Lung microvascular endothelial cell (primary cell): Measurements from ENCODE around the gene MAMLD1. TPM values are rescaled to one million over a fixed set of nuclear protein-coding genes. Genes with fewer than 3 reads are reported as not detected.

Experiments
- DNase-seq, 2 donors: peaks; one replicate each; pipeline versions ENCODE4 v3.0.0 to v3.0.0-alpha.2; 2010; ENCODE audit warnings: low read depth in 2 of 2
- total RNA-seq: library from RNA; depleted of rRNA; stranded (reverse); fragments of >200 nt; gene quantifications from 2 replicates; pipeline ENCODE4 v1.2.1, GENCODE V29; 2014

Gene MAMLD1
- total RNA-seq, 1 donor from 2014 or later: 0.79 TPM

- DNase-seq: no peak
Observed at GRCh38 chrX:150459196-150459595, 96.1 kb downstream of the MAMLD1 start.

GRCh38 chrX:150460063-150460462 is 96.9 kb downstream of the MAMLD1 start:
- no peak for DNase-seq

GRCh38 chrX:150460781-150461180 is 97.7 kb downstream of the MAMLD1 start:
- DNase-seq: no peak

GRCh38 chrX:150463566-150463965 is 100.4 kb downstream of the MAMLD1 start:
- DNase-seq: no peak

GRCh38 chrX:150464001-150464400 is 100.9 kb downstream of the MAMLD1 start:
- no peak for DNase-seq

- DNase-seq: peak in 1 of 2 donors; percentile 14
Observed at GRCh38 chrX:150465326-150465725, 102.2 kb downstream of the MAMLD1 start.

- no peak for DNase-seq
Observed at GRCh38 chrX:150465881-150466775, 103.0 kb downstream of the MAMLD1 start.

GRCh38 chrX:150472306-150472705 is 109.2 kb downstream of the MAMLD1 start:
- DNase-seq: no peak

GRCh38 chrX:150473371-150473770 is 110.3 kb downstream of the MAMLD1 start:
- DNase-seq: no peak

- no peak for DNase-seq
Observed at GRCh38 chrX:150475461-150475860, 112.3 kb downstream of the MAMLD1 start.

- no peak for DNase-seq
Observed at GRCh38 chrX:150476164-150476699, 113.1 kb downstream of the MAMLD1 start.

- DNase-seq: no peak
Observed at GRCh38 chrX:150477371-150477770, 114.3 kb downstream of the MAMLD1 start.

GRCh38 chrX:150478496-150479492 is 115.7 kb downstream of the MAMLD1 start:
- DNase-seq: no peak

GRCh38 chrX:150482537-150483206 is 119.6 kb downstream of the MAMLD1 start:
- peak; percentile 26 to 64 for DNase-seq

GRCh38 chrX:150483356-150483985 is 120.4 kb downstream of the MAMLD1 start:
- DNase-seq: no peak

- DNase-seq: peak; percentile 65 to 71
Observed at GRCh38 chrX:150486011-150486410, 122.9 kb downstream of the MAMLD1 start.

GRCh38 chrX:150487369-150488094 is 124.4 kb downstream of the MAMLD1 start:
- no peak for DNase-seq

- DNase-seq: no peak
Observed at GRCh38 chrX:150489359-150490015, 126.4 kb downstream of the MAMLD1 start.

- no peak for DNase-seq
Observed at GRCh38 chrX:150495496-150495895, 132.4 kb downstream of the MAMLD1 start.

GRCh38 chrX:150499240-150499639 is 136.1 kb downstream of the MAMLD1 start:
- no peak for DNase-seq
